ENCODE results near the gene ABR. TPM values are rescaled to one million over a fixed set of nuclear protein-coding genes. Genes with fewer than 3 reads are reported as not detected.
"Not testable (repeated sequence)": the region's sequence is repeated elsewhere in the genome, so short reads cannot be mapped to it uniquely, and the experiment has no call there.

ABR gene
- total RNA-seq, 1 donor from 2014 or later: 138 TPM

- intact Hi-C loops (cut with micrococcal nuclease): no loop called here
These were observed 206.7 kb downstream of the ABR start for GRCh38 chr17:973053-973452.

GRCh38 chr17:971861-972260 lies 207.9 kb downstream of the ABR start:
- intact Hi-C loops (cut with micrococcal nuclease): not testable (repeated sequence)

- intact Hi-C loops (cut with micrococcal nuclease): no loop called here
These were observed 209.4 kb downstream of the ABR start for GRCh38 chr17:970364-970763.

GRCh38 chr17:969811-970355 lies 209.9 kb downstream of the ABR start:
- intact Hi-C loops (cut with micrococcal nuclease): no loop called here

GRCh38 chr17:968812-969730 lies 210.7 kb downstream of the ABR start:
- intact Hi-C loops (cut with micrococcal nuclease): no loop called here

GRCh38 chr17:967122-967521 lies 212.7 kb downstream of the ABR start:
- intact Hi-C loops (cut with micrococcal nuclease): no loop called here

- intact Hi-C loops (cut with micrococcal nuclease): no loop called here
These were observed 214.3 kb downstream of the ABR start for GRCh38 chr17:965311-965989.

GRCh38 chr17:964876-965275 lies 214.9 kb downstream of the ABR start:
- intact Hi-C loops (cut with micrococcal nuclease): no loop called here

- intact Hi-C loops (cut with micrococcal nuclease): no loop called here
These were observed 217.1 kb downstream of the ABR start for GRCh38 chr17:962670-963069.

GRCh38 chr17:962166-962565 lies 217.6 kb downstream of the ABR start:
- intact Hi-C loops (cut with micrococcal nuclease): no loop called here

- intact Hi-C loops (cut with micrococcal nuclease): no loop called here
These were observed 220.9 kb downstream of the ABR start for GRCh38 chr17:958712-959451.

GRCh38 chr17:957856-958421 lies 221.8 kb downstream of the ABR start:
- intact Hi-C loops (cut with micrococcal nuclease): no loop called here

GRCh38 chr17:956905-957304 lies 222.9 kb downstream of the ABR start:
- intact Hi-C loops (cut with micrococcal nuclease): no loop called here

GRCh38 chr17:954431-955164 lies 225.2 kb downstream of the ABR start:
- intact Hi-C loops (cut with micrococcal nuclease): no loop called here

GRCh38 chr17:953767-954166 lies 226.0 kb downstream of the ABR start:
- intact Hi-C loops (cut with micrococcal nuclease): no loop called here

Other genes with a start within 250 kb of the ABR start
- 0.52 and 1.0 TPM in 2 replicates for gene NXN, start 200.2 kb downstream of the ABR start, total RNA-seq
- gene TIMM22, start 182.9 kb downstream of the ABR start, total RNA-seq: 10.9 and 11.4 TPM in 2 replicates
- gene BHLHA9, start 90.5 kb upstream of the ABR start, total RNA-seq: not detected in 2 replicates
- gene TRARG1, start 99.7 kb upstream of the ABR start, total RNA-seq: 0.86 and 0.91 TPM in 2 replicates
- gene YWHAE, start 220.2 kb upstream of the ABR start, total RNA-seq: 393 and 400 TPM in 2 replicates